GM18499 (cell line): ENCODE data around the gene TTC9.
A peak's percentile ranks its signal among the peaks of the same experiment; 100 is the strongest.

Experiments
- ATAC-seq: cut with Tn5 transposase; IDR thresholded peaks from one replicate; pipeline ENCODE4 v1.9.1; 2021; ENCODE audit warnings: moderate number of reproducible peaks; ENCODE audit not compliant: insufficient read depth, unreplicated experiment

TTC9 gene

DNA sequence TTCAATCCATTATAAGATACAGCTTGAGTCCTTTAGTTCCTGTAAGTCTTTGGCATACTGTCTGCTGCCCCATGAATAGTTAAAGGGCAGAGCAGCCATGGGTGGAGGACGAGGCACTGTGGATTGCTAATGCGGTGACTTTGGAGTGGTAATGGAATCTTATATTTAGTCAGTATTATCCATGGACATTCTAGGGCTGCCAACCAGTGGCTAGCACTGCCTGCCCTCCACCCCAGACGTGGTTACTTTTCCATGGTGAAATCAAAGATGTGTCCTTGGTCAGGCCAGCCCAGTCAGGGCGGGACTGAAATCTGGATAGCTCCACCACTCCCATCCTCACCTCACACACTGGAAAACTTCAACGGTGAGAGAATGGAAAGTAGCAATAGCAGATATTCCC lies 2.3 kb downstream of the TTC9 start:
- no peak for ATAC-seq

DNA sequence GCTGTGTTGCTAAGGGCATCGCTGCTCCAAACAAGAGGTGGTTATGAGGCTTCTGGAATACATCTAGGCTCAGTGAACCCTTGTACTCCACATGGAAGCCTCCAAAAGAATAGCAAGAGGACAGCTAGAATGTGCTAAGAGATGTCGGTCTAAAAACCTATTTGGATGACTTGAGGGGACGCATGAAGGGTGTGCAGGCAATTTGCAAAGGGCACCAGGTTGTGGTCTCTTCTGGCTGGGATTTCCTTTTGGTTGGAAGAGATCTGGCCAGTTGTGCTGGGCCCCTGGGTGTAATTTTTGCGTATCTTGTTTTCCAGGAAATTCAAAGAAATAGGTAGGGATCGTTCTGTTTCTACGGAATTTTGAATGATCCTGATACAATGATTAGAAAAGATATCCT lies 4.2 kb downstream of the TTC9 start:
- ATAC-seq: no peak

DNA sequence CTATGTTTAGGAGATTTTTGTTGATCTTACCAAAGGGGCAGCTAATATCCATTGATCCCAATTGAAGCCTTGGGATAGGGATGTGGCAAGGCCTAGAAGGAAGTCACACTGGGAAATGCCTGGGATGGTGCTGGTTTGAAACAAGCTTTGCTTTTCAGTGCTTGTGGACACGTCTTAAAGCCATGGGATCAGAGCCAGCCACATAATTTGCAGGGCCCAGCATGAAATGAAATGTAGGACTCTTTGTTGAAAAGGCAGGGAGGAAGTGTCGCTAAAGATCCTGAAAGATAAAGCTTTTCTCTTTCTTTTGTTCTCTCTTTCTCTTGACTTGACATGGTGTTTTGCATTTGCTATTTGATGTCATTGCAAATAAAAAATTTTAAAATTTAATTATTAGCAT lies 5.0 kb downstream of the TTC9 start:
- no peak for ATAC-seq

DNA sequence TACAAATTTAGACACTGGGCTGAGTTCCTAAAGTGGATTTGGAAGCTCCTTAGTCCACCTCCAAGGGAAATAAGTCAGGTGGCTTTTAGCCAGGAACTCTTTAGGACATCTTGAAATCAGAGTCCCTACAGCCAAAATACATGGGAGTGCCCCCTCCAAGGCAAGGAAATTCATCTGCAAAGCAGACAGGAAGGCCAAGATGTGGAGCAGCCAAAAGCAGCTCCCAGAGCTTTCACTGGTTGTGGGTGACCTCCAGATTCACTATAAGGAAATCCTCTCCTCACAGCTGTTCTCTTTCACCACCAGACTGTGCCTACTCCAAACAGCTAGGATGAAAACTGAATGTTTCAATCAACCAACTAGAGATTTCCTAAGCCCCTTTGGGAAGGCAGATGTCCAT lies 6.6 kb downstream of the TTC9 start:
- no peak for ATAC-seq

DNA sequence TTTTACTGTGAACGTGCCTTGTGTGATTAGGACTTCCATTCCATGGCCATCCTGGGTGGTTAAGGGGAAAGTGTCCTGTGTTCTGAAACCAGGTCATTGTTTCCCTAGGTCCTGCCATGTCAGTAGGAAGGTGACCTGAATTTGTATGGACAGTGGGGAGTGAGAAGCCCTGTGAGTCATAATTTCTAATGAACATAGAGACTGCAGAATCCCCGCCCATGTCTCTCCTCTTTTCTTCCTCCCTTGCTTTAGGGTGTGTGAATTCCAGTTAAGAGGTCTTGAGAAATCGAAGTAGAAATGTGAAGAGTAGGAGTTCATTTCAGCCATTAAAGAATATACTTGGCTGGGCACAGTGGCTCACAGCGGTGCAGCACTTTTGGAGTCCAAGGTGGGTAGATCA lies 8.1 kb downstream of the TTC9 start:
- no peak for ATAC-seq

DNA sequence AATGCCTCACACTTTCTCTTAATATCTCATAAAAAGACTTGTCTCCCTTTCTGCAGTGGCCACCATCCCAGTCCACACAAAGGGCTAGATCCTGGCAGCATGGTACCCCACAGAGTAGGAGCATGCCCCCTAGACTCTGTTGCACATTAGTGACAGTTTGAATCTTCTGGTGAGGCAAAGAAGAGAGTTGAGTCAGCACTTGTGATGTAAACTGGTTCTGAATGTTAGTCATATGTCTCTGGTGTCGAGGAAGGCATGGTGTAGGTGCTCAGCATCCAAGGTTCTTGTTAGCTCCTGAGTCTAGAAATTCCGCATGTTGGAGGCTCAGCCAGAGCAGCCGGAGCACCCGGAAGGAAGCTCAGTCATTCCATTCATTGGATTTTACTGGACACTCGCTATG lies 9.8 kb downstream of the TTC9 start:
- no peak for ATAC-seq

DNA sequence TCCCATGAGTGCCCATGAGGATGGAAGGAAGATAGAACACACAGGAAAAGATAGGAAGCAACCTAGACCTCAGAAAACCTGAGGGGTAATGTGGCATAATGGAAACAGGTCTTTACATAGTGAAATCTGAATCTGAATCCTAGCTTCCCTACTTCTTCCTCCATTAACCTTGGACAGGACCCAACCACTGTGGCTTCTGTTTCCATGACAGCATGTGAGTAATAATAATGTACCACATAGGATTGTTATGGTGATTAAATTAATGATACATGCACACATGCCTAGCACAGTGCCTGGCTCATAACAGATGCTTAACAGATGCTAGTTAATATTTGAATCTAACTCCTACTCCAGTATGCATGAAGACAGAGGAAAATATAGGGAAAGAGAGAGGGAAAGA lies 11.2 kb downstream of the TTC9 start:
- no peak for ATAC-seq

DNA sequence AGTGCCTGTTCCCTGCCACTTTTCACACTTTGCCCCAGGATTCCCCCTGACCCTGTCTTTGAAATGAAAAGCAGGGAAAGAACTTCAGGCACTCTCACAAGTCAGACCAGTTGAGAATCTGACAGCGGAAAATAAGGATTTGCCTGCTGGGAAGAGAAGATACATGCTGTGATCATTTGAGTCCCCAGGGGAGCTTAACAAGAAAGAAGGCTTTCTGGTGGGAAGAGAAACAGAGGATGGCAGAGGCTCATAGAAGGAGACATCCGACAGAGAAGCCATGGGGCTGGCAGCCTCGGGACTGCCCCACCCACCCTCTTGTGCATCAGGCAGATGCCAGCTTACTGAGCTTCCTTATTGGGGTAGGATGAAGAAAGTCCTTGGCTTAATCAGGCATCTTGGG lies 11.9 kb downstream of the TTC9 start:
- ATAC-seq: no peak

DNA sequence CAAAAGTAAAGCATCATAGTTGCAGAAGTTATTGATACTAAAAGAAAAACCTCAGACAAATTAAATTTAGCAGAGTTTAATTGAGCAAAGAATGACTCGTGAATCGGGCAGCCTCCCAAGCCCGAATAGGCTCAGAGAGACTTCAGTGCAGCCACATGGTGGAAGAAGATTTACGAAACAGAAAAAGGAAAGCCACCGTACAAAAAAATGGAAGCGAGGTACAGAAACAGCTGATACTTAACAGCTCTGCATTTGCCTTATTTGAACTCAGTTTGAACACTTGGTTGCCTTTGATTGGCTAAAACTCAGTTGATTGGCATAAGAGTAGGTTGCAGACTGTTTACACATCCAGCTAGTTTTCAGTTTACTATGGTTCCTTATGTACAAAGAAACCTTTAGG lies 12.9 kb downstream of the TTC9 start:
- ATAC-seq: no peak

DNA sequence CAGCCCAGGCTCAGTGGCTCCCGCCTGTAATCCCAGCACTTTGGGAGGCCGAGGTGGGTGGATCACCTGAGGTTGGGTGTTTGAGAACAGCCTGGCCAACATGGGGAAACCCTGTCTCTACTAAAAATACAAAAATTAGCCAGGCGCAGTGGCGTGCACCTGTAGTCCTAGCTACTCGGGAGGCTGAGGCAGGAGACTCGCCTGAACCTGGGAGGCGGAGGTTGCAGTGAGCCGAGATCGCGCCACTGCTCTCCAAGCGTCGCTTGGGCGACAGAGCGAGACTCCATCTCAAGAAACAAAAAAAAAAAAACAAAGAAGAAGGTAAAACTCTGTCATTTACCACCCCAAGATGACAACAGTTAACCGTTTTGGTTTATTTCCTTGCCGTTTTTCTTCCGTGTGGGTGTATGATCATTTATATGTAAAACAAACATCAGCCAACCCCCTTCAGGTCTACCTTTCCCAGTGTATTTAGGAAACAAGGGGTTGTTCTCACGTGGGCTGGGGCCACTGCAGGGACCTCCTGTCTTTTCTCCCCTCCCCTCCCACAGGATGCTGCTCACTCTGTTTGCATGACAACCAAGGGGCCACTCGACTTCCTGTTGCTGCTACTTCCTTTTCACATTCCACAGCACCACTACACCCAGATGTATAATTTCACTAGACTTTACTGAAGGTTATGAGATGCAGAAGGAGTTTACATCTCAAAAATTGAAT lies 13.6 kb downstream of the TTC9 start:
- peak; percentile 45 for ATAC-seq

DNA sequence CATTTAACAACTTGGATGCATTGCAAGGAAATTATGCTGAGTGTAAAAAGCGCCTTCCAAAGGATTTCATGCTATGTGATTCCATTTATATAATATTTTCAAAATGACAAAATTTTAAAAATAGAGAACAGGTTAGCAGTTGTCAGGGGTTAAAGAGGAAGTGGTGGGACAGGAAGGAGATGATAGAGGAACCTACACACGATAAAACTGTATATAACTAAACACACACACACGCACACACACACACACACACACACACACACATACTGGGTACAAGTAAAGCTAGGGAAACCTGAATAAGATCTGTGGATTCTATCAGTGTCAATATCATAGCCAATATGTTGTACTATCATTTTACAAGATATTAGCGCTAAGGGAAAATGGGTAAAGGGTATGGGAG lies 17.2 kb downstream of the TTC9 start:
- no peak for ATAC-seq

DNA sequence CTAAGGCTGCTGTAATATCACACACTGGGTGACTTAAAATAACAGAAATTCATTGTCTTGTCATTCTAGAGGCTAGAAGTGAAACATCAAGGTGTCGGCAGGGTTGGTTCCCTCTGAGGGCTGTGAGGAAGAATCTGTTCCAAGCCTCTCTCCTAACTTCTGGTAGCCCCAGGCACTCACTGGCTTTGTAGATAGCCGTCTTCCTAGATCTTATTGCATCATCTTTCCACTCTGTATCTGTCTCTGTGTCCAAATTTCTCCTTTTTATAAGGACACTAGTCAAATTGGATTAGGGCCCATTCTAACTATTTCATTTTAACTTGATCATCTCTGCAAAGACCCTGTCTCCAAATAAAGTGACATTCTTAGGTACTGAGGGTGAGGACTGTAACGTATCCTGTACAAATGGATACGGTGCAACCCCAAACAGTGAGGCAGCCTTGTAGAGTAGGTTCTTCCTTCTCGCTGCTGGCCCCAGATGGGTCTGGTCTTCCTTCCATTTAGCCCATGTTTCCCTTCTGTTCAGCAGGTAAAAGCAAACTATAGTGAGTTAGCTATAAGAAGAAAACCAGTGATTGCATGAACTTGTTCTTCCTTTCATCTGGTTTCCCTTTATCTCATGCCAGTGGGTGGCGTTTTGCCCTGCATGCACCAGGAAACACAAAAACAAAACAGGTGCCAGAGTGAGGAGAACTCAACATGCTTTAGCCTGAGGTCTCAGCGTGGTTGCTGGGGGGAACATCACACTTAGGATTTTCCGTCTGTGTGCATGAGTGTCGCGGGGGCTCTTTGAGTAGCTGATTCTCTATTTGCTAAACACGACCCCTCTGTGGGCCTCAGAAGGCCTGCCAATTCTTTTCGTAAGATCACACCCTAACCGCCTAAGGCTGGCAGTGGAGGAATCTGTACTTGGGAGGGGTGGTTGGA lies 19.5 kb downstream of the TTC9 start:
- ATAC-seq: no peak

DNA sequence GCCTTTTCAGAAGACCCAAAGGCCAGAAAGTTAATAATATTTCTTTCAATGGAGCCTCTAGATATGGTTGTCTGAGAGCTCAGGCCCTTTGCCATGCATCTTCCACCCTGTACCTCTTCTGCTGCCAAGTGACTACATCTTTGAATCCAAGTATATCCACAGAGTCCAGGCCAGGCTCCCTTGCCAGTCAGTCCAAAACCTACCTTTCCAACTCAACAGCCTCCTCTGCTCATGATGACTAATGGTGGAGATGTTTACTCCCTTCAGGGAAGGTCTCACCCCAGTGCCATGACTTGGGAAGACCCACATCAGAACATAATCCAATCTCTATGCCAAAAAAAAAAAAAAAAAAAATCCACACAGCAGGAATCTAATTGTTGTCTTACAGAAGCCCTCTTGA lies 20.4 kb downstream of the TTC9 start:
- ATAC-seq: no peak

DNA sequence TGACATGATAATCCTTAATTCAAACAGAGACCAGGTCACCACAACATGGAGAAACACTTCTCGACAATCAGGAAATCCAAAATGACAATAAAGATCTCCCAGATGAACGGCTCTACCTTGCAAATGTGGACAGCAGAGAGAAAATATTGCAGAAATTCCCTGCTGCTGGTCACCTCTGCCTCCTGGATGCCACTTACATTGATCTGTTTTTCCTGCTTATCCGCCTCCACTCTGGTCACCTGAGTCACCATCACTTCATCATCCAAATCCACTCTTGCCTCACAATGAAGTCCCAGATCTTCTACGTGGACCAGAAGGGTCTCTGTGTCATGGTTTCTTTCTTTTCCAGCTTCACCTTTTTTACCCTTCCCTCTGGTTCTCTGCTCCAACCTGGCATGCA lies 21.1 kb downstream of the TTC9 start:
- no peak for ATAC-seq

DNA sequence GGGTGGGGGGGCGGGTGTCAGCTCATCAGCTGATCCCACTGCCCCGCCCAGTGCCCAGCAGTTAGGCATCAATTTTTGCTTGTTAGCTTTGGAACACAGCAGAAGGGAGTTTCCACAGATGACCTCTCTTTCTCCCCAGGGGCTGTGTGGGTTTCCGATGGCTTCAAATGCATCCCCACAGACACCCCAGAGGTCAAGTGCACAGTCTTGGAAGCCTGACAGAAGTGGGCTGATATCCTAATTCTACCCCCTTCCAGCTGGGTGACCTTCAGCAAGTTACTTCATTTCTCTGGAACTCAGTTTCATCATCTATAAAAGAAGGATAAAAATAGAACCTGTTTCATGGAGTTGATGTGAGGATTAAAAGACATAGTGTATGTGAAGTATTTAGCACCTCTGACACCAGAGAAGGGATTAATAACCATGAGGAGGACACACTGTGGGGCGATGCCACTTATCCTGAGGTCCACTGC lies 22.0 kb downstream of the TTC9 start:
- no peak for ATAC-seq

DNA sequence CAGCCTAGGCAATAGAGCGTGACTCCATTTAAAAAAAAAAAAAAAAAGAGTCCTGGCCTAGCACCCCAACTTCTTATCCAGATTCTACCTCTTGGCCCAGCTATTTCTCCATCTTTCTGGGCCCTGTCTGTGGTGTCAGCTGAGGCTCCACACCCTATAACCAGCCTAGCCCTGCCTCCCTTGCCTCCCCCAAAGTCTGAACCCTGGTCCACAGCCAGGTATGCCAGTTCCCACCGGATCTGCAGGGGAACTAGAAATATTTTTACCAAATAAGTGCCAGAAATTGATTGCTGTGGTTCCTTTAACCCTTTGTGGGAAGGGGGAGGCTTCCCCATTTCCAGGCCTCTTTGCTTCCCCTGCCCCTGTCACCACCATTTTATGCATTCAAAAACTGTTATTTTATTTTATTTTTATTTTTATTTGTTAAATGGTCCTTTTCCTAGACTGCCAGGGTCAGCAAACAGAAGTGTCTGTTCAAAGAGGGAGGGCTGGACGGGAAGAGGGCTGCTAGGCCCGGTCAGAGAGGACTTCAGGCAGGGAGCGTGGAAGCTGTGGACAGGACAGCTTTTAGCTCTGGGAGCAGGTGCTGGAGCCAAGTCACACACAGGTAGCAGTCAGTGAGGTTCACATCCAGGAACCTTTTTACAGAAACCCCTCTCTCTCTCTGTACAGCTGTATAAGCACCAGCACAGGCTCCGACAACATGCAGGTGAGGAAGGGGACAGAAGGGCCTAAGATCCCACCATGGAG lies 23.2 kb downstream of the TTC9 start:
- ATAC-seq: no peak

DNA sequence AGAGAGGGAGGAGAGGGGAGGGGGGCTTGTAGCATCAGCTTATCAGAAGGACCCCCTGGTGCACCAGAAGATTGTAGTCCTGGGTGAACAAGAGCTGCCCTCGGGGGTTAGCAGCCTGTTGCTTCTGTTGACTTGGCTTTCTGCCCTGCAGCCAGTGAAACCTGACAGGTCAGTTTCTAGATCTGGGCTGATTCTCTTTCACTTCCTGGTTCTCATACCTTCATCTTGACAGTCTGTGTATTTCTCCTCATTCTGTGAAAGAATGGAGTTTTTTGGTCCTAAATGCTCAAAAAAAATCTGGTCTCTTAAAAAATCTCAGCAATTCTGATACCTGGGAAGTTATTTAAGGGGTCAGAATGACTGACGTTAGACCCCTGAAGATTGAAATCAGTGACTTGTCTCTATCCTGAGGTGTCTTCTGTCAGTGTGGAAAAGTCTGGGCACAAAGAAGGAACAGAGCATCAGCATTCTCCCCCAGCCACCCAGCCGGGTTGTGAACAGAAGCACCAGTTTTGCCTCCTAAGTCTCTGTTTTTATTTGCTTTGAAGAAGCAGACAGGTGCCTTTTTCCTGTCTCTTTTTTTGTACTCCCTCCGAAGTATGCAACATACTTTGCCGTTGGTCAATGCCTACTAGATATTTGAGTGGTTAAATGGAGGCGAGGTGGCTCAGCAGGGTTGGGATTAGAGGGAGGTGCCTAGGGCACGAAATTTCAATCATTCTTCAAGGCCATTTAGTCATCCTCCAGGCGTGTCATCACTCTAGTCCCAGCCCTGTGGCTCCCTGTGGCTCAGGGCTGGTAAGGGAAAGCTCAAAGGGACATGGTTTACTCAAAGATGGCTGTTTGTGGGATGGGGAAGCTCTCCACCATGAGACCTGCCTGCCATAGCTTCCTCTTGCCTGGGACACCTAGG lies 24.0 kb downstream of the TTC9 start:
- peak; percentile 29 for ATAC-seq

DNA sequence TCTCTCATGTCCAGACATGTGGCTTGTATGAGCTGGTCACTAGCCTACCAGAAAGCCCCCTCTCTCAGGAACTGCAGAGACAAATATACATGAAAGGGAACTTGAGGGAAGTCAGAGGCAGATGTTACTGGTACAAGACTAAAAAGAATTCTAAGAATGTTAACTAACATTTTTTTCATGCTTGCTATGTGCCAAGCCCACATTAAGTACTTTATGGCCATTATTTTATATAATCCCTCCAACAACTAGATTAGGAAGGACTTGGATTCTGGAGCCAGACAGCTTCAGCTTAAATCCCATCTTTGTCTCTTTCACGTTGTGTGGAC lies 24.6 kb downstream of the TTC9 start:
- no peak for ATAC-seq

DNA sequence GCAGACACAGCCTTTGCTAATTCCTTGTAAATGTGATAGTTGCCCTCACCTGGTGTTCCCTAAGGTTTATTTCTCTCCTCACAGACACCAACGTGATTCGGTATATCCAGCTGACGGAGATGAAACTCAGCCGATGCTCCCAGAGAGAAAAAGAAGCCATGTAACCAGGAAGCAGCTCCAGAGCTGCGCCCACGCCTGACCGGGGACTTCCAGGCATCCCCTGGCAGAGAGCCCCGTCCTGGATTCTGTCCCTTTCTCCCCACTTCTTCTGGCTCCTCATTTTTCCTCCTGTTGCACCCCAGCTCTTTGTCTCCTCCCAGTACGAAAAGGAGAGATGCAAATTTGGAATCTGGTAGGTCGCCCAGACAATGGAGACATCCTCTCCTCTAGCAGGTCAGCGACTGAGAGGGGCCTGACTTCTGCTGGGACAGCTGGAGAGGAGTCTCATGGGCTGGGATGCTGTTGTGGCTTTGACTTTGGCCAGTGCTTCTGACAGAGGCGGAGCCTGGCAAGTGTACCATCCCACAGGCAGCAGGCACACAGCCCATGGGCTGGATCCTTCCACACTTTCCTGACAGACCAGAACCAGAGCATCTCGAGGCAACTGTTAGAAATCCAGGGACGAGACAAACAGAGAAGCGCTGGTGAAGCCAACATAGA lies 29.4 kb downstream of the TTC9 start:
- no peak for ATAC-seq
